GM21423 (cell line): ENCODE data around the gene ITPRID2.

ENCODE experiments used
- ATAC-seq: cut with Tn5 transposase; IDR thresholded peaks from one replicate; pipeline ENCODE4 v1.9.1; 2021; ENCODE audit warnings: mild to moderate bottlenecking, moderate library complexity; ENCODE audit not compliant: unreplicated experiment

The ITPRID2 gene

DNA sequence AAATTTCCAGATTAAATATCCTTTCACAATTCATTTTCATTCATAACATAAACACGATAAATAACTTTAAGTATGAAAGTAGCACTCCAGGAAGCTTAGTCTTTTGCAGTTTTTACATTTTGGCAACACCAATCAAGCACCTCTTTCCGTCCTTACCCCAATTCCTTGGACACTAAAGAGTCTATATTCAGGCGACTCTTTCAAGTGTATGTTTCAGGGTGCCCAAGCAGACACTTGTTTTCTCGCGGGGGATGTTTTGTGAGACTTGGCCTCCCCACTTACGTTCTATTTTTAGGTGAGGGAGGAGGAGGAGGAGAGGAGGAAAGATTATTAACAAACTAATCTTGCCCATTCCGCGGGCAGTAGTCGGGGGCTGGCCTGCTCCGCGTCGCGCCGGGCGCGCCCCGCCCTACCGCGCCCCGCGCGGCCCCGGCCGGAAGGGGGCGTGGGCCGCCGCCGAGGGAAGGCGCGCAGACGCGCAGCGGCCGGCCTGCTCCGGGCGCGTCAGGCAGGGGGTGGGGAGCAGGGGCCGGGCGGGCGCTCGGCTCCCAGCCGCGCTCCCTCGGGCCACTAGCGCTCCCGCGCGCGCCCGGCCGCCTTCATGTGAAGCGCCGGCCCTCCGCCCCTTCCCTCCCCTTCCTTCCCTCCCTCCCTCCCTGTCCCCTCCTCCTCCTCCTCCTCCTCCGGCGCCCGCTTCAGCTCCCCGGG is at the start of gene ITPRID2:
Gene ITPRID2, plus strand, starts transcription at position 473 of the 708 bp plus-strand sequence. CDS start 337 bp downstream, outside the sequence.
- peak; percentile 91 for ATAC-seq

DNA sequence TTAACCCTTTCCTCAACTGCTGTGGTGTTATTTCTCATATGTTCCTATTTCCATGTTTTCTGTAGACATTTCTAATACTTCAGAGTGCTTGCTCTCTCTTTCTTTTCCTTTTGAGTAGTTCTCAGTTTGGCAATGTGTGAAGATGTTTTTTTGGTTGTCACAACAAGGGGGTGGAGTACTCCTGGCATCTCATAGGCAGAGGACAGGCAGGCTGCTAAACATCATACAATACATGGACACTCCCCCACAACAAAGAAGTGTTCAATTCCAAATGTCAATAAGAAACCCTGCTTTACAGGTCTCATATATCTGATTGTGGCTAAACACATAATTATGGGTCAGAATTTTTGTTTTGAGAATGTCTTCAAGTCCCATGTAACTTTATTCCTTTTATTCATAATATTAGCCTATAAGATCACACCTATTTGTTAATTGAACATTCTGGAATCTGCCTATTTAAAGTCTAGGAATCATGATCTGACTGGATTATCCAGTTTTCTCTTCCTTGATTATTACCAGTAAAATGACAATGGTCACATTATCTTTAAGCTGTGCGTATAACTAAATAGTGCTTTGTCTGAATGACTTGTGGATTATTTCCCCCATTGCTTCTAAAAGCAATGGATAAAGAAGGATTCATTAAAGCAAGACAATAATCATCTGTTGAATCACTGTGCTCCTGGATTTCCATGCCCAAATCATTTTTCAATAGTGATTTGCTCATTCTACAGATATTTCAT is 46.8 kb upstream of the ITPRID2 start:
- ATAC-seq = no peak

DNA sequence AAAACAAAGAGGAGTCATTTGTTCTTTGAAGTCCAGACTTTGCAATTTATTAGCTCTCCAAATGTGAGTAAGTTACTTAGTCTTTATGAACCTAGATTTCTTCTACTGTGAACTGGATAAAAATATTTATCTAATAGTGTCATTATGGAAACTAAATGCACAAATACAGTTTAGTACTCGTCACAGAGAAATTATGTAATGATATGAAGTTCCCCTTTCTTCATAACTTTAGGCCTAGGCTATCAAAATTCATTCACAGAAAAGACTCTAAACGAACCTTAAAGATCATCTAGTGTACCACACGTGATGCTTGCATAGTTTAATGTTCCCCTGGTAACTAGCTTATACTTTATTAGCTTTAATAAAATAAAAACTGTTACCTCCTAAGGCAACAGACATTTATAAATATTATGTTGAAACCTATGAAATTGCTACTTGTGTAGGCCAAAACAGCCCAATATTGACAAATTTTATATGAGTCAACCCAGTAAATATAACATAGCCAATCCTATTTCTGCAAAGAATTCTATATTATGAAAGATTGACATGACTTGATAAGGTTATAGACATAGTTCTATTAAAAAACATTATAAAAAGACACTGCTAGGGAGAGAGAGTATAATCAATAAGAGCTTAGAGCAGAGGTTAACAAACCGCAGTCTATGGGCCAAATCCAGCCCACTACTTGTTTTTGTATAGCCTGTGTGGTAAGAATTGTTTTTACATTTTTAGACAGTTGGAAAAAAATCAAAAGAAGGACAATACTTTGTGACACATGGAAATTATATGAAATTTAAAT is 44.9 kb upstream of the ITPRID2 start:
- no peak for ATAC-seq

DNA sequence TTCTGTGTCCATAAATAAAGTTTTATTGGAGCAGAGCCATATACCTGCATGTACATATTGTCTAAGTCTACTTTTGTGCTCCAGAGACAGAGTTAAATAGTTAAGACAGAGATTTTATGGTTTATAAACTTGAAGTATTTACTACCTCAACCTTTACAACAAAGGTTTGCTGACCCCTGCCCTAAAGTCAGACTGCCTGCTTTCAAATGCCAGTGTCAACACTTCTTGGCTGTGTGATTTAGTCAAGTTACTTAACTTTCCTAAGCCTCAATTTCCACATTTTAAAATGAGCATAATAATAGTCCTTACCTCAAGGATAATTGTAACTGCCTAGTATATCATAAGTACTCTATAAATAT is 44.4 kb upstream of the ITPRID2 start:
- no peak for ATAC-seq

DNA sequence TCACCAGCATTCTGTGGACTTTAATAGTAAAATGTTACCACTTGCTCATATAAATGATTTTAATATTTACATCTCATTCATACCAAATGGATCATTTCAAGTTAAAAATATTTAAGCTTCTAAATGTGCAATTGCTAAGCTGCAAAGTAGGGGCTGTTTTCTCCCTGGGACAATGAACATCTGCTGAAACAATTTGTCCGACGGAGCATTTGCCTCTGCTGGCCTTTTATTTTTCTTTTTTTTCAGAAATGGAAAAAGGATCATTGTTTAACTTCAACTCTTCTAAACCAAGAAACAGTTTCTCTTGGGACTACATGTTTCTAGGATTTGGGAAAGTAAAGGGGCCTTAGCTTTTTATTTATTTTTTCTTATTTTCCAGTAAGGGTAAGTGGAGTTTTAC is 43.8 kb upstream of the ITPRID2 start:
- no peak for ATAC-seq

DNA sequence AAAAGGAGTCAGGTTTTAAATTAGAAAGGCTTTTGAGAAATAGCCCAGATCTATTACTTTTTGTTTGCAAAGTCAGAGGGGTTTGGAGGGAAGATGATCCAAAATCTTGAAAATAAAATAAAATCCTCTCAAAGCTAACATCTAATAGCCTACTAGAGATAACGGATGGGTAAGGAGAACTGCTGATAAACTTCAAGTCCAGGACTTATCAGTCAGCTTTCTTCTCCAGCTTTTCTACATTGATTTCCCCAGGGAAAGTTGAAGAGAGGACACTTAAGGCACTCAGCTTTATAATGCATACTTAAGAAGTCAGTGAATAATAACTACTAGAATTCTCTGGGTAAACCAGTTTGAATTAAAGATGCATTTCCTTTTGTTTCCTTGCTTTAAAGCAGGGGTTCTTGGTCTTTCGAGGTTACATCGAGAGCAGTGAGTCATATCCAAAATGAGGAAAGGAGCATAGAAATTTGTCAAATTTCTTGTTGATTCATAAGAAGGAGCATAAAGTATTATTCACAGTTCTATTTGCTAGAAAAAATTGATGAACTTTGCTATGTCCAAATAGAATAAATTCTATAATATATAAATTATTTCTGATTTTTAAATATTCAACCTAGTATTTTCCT is 43.2 kb upstream of the ITPRID2 start:
- no peak for ATAC-seq

DNA sequence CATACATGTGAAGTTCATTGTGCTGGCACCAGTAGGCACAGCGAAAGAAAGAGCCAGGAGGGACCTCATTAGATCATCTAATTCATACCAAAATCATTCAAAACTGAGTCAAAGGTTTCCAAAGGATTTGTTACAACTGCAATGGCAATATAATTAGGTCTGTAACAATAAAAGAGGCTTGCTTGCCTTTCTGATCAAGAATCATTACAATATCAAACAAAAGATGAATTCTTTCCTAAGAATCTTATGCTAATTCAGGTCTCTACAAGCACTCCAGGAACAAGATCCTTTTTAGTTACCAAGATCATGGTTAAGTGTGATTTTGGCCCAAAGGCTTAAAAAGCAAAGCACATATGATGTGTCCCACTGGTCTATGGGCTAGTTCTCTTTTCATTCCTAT is 41.9 kb upstream of the ITPRID2 start:
- no peak for ATAC-seq

DNA sequence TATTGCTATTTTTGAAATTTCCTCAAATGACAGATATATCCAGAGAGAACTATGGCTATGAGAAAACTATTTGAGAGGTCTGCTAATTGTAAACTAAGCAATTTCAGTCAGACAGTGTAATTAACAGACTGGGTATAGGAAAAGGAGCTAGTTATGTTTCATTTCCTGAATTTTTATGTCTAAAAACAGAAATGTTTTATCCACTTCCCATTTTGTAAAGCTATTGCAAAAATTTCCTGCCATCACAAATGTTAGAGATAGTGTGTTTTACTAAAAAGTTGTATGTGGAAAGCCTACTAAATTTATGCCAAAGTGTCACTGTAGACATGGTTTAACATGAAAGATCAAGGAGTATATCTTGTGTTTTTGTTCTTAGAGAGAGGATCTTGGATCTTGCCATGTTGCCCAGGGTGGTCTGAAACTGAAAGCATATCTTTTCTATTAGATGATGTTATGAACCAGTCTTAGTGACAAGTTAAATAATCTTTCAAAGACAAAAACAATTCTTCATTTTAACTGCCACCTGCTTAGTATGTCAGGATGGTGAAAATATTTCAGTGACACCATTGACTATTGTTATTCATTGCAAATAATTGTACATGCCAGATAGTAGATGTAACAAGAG is 40.5 kb upstream of the ITPRID2 start:
- ATAC-seq = no peak

DNA sequence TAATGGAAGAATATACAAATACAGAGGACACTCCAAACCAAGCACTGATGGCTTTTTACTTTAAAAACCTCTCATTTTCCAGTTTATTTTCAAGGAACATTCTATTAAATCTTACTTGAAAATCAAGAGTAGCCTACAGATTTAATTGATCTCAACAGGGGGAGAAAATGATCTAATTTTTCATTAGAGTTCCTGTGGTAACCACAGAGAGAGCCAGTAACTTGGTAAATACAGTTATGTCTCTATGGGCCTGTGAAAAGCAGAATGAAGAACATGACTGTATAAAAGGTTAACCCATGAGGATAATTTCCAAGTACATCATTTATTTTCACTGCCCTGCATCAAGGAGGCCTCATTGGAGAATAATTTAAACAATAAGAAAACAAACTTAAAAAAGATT is 39.8 kb upstream of the ITPRID2 start:
- no peak for ATAC-seq

DNA sequence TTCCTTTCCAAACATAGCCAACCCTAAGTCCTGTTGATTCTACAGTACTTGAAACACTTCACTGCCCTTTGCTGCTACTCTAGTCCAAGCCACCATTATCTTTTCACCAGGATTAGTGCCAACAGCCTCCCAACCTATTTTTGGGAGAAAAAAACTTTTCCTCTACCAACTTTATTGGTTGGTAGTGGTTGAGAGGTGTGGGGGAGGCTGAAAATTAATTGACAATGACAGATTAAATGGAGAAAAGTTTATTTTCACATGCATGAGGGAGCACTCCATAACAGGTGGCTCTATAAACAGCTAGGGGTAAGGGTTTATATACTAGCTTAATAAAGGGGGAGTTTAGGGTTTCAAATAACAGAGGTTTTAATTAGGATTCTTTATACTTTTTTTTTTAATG is 37.8 kb upstream of the ITPRID2 start:
- no peak for ATAC-seq

DNA sequence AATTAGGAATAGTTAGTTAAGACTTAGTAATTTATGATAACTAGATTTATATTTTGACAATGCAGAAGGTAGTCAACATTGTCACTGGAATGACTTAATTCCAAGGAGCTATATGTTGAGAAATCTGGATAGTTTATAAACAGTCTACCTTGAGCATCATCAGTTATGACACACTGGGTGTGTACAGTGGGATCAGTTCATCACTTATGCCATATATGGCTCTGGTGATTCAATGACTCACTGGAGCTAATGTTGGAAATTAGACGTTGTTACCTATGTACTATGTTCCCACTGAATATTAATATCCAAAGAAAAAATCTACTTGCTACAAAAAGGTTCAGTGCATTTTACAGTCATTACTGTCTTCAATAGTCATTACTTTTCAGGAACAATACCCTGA is 34.0 kb upstream of the ITPRID2 start:
- ATAC-seq = no peak

DNA sequence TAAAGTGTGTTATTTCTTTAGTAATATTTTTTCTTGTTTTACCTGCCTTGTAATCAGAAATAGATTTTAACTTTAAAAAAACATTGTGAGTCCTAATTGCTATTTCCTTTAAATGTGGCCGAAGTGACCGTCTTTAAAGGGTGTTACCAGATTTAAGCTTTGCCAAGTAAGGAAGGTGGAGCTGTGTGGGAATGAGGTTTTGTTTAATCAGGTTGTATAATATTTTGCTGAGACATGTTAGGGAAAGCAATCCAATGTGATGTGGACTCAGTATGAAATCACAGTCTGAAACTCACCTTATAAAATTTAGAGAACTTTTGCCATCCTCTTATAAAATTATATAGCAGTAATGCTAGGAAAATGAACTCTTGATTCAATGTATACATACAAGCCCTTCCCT is 32.9 kb upstream of the ITPRID2 start:
- ATAC-seq = no peak

DNA sequence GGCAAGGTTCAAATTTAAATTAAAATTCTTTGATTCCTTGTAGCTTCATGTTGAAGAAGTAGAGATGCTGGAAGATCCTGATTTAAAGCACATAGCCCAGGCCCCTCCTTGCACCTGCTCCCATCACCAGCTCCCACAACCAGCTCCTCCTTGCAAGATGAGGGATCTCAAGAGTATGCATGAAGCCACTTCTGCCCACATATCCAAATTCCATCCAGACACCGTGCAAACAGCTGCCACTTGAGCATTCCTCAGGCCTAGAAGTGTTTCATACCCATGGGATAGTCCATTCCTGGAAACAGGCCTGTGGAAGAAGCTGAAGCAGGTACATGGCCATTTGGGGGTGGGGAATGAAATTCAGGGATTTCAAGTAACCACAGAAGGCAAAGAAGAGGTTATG is 32.4 kb upstream of the ITPRID2 start:
- no peak for ATAC-seq

DNA sequence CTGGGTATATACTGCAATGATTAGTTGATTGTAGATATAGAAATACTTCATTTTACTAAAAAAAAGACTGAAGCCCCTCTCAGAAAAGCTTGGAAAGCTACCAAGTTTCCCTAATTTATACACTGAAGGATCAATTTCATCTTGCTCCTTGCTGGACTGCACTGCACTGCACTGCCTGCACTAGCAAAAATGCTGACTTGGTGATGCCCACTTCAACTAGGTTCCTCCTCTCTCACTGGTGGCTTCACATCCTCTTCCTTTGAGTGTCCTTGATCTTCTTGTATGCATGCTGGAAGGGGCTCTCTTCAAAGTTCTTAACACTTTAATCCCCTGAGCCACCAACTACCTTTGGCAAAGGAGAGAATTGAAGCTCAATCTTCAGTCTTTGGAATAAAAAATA is 31.7 kb upstream of the ITPRID2 start:
- no peak for ATAC-seq

DNA sequence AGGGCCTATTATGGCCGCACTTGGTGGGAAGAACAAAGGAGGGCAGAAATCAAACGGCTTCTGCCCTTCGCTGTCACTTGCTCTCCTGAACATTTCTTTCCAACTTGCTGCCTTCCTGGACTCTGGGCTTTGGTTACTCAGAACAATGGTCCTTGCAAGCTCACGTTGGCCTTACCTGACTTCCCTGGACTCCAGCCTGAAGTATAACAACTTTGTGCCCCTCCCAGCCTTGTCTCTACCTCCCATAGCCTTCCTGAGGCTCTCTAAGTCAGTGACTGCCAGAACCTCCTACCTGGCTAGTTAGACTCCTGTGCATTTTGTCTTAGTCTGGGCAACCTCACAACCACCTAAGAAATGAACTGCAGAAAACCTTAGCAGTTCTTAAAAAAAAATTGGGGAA is 30.2 kb upstream of the ITPRID2 start:
- no peak for ATAC-seq

DNA sequence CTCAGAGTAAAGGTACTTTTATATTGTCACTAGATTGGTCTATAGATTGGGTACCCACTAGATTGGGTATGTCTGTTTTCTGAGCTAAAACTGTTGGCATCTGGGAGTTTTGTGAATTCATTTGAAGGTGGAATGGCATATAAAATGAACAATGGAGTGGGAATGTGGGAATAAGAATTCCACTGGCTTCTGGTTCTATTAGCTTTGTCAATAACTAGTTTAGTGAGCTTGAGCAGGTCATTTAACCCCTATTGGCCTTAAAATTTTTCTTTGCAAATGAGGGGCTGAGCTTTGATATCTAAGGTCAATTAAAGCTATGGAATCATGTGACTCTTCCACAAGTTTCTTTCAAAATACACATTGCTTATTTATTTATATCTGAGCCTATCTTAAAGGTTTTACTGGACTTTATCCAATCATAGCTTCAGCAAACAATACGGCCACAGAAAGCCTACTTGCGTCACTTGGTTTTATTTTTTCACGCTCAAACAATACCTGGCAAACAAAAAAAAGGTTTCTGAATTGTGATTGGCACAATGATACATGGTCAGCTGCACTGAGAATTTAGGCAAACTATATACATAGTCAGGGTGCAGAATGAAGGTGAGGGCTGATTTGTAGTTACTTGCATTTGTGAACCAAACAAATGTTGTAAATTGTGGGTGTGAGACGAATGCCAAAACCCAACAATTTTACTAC is 28.8 kb upstream of the ITPRID2 start:
- no peak for ATAC-seq

DNA sequence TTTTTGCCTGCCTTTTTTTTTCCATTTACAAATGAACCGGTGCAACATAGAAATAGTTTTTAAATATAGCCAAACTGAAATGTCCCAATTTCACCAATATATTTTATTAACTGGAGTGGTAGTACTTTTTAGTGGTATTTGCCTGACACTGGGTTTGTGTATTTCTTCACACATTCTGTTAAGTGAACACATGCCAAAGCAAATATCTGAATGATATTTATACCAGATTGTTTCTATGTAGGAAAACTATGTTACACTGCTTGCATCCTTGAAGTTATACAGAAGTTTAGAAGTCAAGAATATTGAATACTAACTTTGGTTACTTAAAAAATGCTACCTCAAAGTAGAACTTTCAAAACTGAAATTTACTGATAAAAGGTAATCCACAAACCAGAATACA is 19.4 kb upstream of the ITPRID2 start:
- ATAC-seq = no peak

DNA sequence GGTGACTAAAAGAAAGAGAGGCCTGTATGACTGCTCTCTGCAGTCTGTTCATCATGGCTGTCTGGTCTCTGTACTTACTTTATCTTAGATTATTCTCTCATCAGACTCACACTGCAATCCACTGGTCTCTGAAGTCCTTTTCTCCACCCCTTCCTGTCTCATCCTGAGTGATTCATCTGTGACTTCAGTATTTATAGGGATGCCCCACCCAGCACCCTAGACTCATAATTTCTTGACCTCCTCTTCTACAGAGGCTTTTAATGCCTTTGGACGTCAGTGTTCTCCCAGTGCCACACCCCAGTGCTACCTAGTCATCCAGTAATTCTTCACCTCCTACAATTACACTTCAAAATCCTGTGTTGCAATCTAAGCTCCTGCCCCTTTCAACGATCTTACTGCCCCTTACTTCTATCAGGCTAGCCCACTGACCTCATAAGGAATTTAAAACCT is 14.9 kb upstream of the ITPRID2 start:
- no peak for ATAC-seq

DNA sequence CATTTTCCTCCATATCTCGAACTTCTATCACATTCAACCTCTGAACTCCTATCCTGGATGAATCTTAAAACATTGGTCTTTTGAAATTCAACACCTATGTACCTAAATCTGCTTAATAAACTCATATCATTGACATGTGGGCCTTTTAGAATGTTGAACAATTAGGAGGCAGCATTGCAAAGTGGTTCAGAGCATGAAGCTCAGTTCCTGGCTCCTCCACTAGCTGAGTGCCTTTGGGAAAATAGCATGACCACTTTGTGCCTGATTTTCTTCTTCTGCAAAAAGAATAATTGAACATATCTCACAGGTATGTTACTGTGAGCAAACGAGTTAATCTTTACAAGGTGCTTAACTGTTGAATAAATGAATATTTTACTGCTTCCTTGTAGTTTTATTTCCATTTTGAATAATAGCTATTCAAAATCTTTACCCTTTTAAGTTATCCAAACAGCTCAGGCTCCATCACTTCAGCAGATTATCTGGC is 14.3 kb upstream of the ITPRID2 start:
- ATAC-seq = no peak

DNA sequence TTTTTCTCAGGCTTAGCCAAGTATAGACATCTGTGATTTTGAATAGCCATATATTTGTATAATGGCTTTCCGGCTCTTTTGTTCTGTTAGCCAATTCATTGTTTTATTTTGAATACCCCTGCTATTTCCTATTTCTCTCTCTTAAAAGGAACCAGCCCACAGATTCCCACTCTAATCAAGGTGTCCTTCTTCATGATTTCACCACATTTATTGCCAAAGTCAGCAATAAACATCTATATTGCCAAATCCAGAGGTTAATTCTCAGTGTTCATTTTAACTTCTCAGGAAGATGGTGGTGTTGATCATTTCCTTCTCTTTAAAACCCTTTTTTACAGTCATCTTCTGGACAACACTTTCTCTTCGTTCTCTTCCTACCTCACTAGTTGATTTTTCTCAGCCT is 13.1 kb upstream of the ITPRID2 start:
- ATAC-seq = no peak
